ENCODE data around the gene TWNK.

TWNK gene

GRCh38 chr10:100976906-100977305, 10.4 kb upstream of the TWNK start:
- peaks cover 19 to 21% of the 10 kb centered on the region in 2 experiments for H3K36me3 ChIP-seq (ENCODE audit: control insufficient read depth in 1 of 2, insufficient read depth in 2 of 2, low read length in 2 of 2)
- no peak overlapping the region for H2AK5ac ChIP-seq (ENCODE audit: low read length)
- H3K79me1 ChIP-seq (ENCODE audit: low read length): no peaks in the 10 kb centered on the region
- H3K4me2 ChIP-seq (ENCODE audit: low read length): no peak overlapping the region
- H3K9ac ChIP-seq (ENCODE audit: low read length): no peak overlapping the region
- H2BK5ac ChIP-seq (ENCODE audit: low read depth, low read length, poor library complexity): no peak overlapping the region
- no peak overlapping the region for H3K27ac ChIP-seq (ENCODE audit: low read depth, low read length)
- H3K18ac ChIP-seq (ENCODE audit: low read length): no peak overlapping the region
- H3K27me3 ChIP-seq (ENCODE audit: insufficient read depth, low read length): no peaks in the 10 kb centered on the region
- H3K4me1 ChIP-seq (ENCODE audit: control insufficient read depth in 1 of 2, insufficient read depth in 2 of 2, low read length in 2 of 2): peaks cover 0 to 5% of the 10 kb centered on the region in 2 experiments
- H3K4me3 ChIP-seq (ENCODE audit: low read depth, low read length): no peak overlapping the region
- no peak overlapping the region for H3K4ac ChIP-seq (ENCODE audit: low read depth, low read length)
- no peaks in the 10 kb centered on the region for H3K79me2 ChIP-seq (ENCODE audit: control insufficient read depth, insufficient read depth, low read length, poor library complexity)
- H2AFZ ChIP-seq (ENCODE audit: insufficient read depth, low read length, poor library complexity): no peak overlapping the region
- H2BK120ac ChIP-seq (ENCODE audit: insufficient read depth, low read length, poor library complexity): no peak overlapping the region
- H3K23ac ChIP-seq (ENCODE audit: low read length): no peak overlapping the region
- DNase-seq: peak in 1 of 2 donors; percentile 20
- H4K12ac ChIP-seq (ENCODE audit: low read depth, low read length): no peak overlapping the region
- H4K8ac ChIP-seq (ENCODE audit: low read depth, low read length): no peak overlapping the region
- 100% methylated on average over 1 of the region's 3 CpGs for WGBS (ENCODE audit: extremely low coverage, insufficient coverage, insufficient read length)
- peaks cover 1% of the 10 kb centered on the region for H3K9me3 ChIP-seq (ENCODE audit: insufficient read depth, low read depth, low read length)
- no peak overlapping the region for H4K91ac ChIP-seq (ENCODE audit: low read depth, low read length)
- no peak overlapping the region for H2BK12ac ChIP-seq (ENCODE audit: low read length)
- H3K14ac ChIP-seq (ENCODE audit: low read length): no peak overlapping the region

GRCh38 chr10:100977436-100977835, 9.9 kb upstream of the TWNK start:
- Histone ChIP-seq H2BK5ac (ENCODE audit: low read depth, low read length, poor library complexity) (no peak overlapping the region), H3K79me2 (ENCODE audit: control insufficient read depth, insufficient read depth, low read length, poor library complexity) (no peaks in the 10 kb centered on the region), H3K9ac (ENCODE audit: low read length) (no peak overlapping the region), H2BK12ac (ENCODE audit: low read length) (no peak overlapping the region), H3K4me1 (ENCODE audit: control insufficient read depth in 1 of 2, insufficient read depth in 2 of 2, low read length in 2 of 2) (peaks cover 0 to 5% of the 10 kb centered on the region in 2 experiments), H4K8ac (ENCODE audit: low read depth, low read length) (no peak overlapping the region), H3K23ac (ENCODE audit: low read length) (no peak overlapping the region), H3K18ac (ENCODE audit: low read length) (no peak overlapping the region), H3K14ac (ENCODE audit: low read length) (no peak overlapping the region), H4K12ac (ENCODE audit: low read depth, low read length) (no peak overlapping the region), H3K36me3 (ENCODE audit: control insufficient read depth in 1 of 2, insufficient read depth in 2 of 2, low read length in 2 of 2) (peaks cover 19 to 22% of the 10 kb centered on the region in 2 experiments), H2BK120ac (ENCODE audit: insufficient read depth, low read length, poor library complexity) (no peak overlapping the region), H2AFZ (ENCODE audit: insufficient read depth, low read length, poor library complexity) (no peak overlapping the region), H4K91ac (ENCODE audit: low read depth, low read length) (no peak overlapping the region), H3K27me3 (ENCODE audit: insufficient read depth, low read length) (no peaks in the 10 kb centered on the region), H3K79me1 (ENCODE audit: low read length) (no peaks in the 10 kb centered on the region), H2AK5ac (ENCODE audit: low read length) (no peak overlapping the region), H3K4ac (ENCODE audit: low read depth, low read length) (no peak overlapping the region), H3K4me3 (ENCODE audit: low read depth, low read length) (no peak overlapping the region), H3K27ac (ENCODE audit: low read depth, low read length) (no peak overlapping the region), H3K9me3 (ENCODE audit: insufficient read depth, low read depth, low read length) (peaks cover 1% of the 10 kb centered on the region), H3K4me2 (ENCODE audit: low read length) (no peak overlapping the region)
- WGBS (ENCODE audit: extremely low coverage, insufficient coverage, insufficient read length): no CpG with 5 or more reads among the region's 6 CpGs
- DNase-seq: no peak

- Histone ChIP-seq H3K4ac (ENCODE audit: low read depth, low read length) (no peak overlapping the region), H3K23ac (ENCODE audit: low read length) (no peak overlapping the region), H3K36me3 (ENCODE audit: control insufficient read depth in 1 of 2, insufficient read depth in 2 of 2, low read length in 2 of 2) (peaks cover 23 to 28% of the 10 kb centered on the region in 2 experiments), H3K9ac (ENCODE audit: low read length) (no peak overlapping the region), H3K4me1 (ENCODE audit: control insufficient read depth in 1 of 2, insufficient read depth in 2 of 2, low read length in 2 of 2) (peaks cover 0 to 5% of the 10 kb centered on the region in 2 experiments), H4K12ac (ENCODE audit: low read depth, low read length) (no peak overlapping the region), H4K8ac (ENCODE audit: low read depth, low read length) (no peak overlapping the region), H2BK12ac (ENCODE audit: low read length) (no peak overlapping the region), H4K91ac (ENCODE audit: low read depth, low read length) (no peak overlapping the region), H2BK120ac (ENCODE audit: insufficient read depth, low read length, poor library complexity) (no peak overlapping the region), H2BK5ac (ENCODE audit: low read depth, low read length, poor library complexity) (no peak overlapping the region), H3K27me3 (ENCODE audit: insufficient read depth, low read length) (no peaks in the 10 kb centered on the region), H3K4me2 (ENCODE audit: low read length) (no peak overlapping the region), H3K4me3 (ENCODE audit: low read depth, low read length) (no peak overlapping the region), H3K79me2 (ENCODE audit: control insufficient read depth, insufficient read depth, low read length, poor library complexity) (no peaks in the 10 kb centered on the region), H3K27ac (ENCODE audit: low read depth, low read length) (no peak overlapping the region), H3K79me1 (ENCODE audit: low read length) (no peaks in the 10 kb centered on the region), H3K14ac (ENCODE audit: low read length) (no peak overlapping the region), H2AFZ (ENCODE audit: insufficient read depth, low read length, poor library complexity) (no peak overlapping the region), H3K18ac (ENCODE audit: low read length) (no peak overlapping the region), H2AK5ac (ENCODE audit: low read length) (no peak overlapping the region), H3K9me3 (ENCODE audit: insufficient read depth, low read depth, low read length) (peaks cover 1% of the 10 kb centered on the region)
- DNase-seq: peak; percentile 87 to 90
- no CpG with 5 or more reads among the region's 13 CpGs for WGBS (ENCODE audit: extremely low coverage, insufficient coverage, insufficient read length)
Measured at GRCh38 chr10:100978121-100978900, 9.0 kb upstream of the TWNK start.

DNA sequence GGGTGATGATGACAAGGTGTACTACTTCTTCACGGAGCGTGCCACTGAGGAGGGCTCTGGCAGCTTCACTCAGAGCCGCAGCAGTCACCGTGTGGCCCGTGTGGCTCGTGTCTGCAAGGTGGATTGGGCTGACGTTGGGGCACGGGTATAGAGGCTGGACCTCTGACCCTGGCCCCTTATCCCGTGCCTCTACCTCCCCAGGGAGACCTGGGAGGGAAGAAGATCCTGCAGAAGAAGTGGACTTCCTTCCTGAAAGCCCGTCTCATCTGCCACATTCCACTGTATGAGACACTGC, 8.5 kb upstream of the TWNK start:
- Histone ChIP-seq H3K4me1 (ENCODE audit: control insufficient read depth in 1 of 2, insufficient read depth in 2 of 2, low read length in 2 of 2) (peaks cover 0 to 5% of the 10 kb centered on the region in 2 experiments), H4K12ac (ENCODE audit: low read depth, low read length) (no peak overlapping the region), H4K8ac (ENCODE audit: low read depth, low read length) (no peak overlapping the region), H3K4me2 (ENCODE audit: low read length) (no peak overlapping the region), H3K79me1 (ENCODE audit: low read length) (no peaks in the 10 kb centered on the region), H2AFZ (ENCODE audit: insufficient read depth, low read length, poor library complexity) (no peak overlapping the region), H3K14ac (ENCODE audit: low read length) (no peak overlapping the region), H3K18ac (ENCODE audit: low read length) (no peak overlapping the region), H3K9me3 (ENCODE audit: insufficient read depth, low read depth, low read length) (peaks cover 1% of the 10 kb centered on the region), H3K4me3 (ENCODE audit: low read depth, low read length) (no peak overlapping the region), H2BK12ac (ENCODE audit: low read length) (no peak overlapping the region), H2BK120ac (ENCODE audit: insufficient read depth, low read length, poor library complexity) (no peak overlapping the region), H4K91ac (ENCODE audit: low read depth, low read length) (no peak overlapping the region), H3K9ac (ENCODE audit: low read length) (no peak overlapping the region), H3K4ac (ENCODE audit: low read depth, low read length) (no peak overlapping the region), H2BK5ac (ENCODE audit: low read depth, low read length, poor library complexity) (no peak overlapping the region), H3K36me3 (ENCODE audit: control insufficient read depth in 1 of 2, insufficient read depth in 2 of 2, low read length in 2 of 2) (peaks cover 26 to 30% of the 10 kb centered on the region in 2 experiments), H3K27me3 (ENCODE audit: insufficient read depth, low read length) (no peaks in the 10 kb centered on the region), H3K79me2 (ENCODE audit: control insufficient read depth, insufficient read depth, low read length, poor library complexity) (no peaks in the 10 kb centered on the region), H2AK5ac (ENCODE audit: low read length) (no peak overlapping the region), H3K27ac (ENCODE audit: low read depth, low read length) (no peak overlapping the region), H3K23ac (ENCODE audit: low read length) (no peak overlapping the region)
- no CpG with 5 or more reads among the region's 10 CpGs for WGBS (ENCODE audit: extremely low coverage, insufficient coverage, insufficient read length)
- no peak for DNase-seq
